ENCODE measurements around the gene EMX1.

DNA sequence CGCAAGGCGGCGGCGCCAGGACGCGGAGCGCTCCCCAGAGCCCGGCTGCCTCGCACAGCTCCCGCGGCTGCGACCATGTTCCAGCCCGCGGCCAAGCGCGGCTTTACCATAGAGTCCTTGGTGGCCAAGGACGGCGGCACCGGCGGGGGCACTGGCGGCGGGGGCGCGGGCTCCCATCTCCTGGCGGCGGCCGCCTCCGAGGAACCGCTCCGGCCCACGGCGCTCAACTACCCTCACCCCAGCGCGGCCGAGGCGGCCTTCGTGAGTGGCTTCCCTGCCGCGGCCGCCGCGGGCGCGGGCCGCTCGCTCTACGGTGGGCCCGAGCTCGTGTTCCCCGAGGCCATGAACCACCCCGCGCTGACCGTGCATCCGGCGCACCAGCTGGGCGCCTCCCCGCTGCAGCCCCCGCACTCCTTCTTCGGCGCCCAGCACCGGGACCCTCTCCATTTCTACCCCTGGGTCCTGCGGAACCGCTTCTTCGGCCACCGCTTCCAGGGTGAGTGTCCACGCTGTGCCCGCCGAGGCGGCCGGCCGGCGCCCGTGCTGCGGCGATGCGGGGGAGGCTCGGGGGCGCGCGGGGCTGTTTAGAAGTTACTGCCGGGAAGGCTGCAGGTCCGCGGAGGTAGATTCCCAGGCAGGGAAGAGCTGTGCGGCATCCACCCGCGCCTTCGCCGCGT, 696 bp downstream of the EMX1 start:
- no peak for TF ChIP-seq POLR2AphosphoS5 (IDR thresholded peaks at IDR 0.05; ENCODE audit: borderline replicate concordance, low read depth, low read length)
- peak; percentile 73 for TF ChIP-seq EZH2 (IDR thresholded peaks at IDR 0.05)

Data from SK-N-MC (cell line).